AG20443 (cell line): ENCODE measurements around the gene CAPG.
A peak's percentile ranks its signal among the peaks of the same experiment; 100 is the strongest.
"Not testable (repeated sequence)": the region's sequence is repeated elsewhere in the genome, so short reads cannot be mapped to it uniquely, and the experiment has no call there.

Source experiments
- DNase-seq: peaks from one replicate; pipeline ENCODE4 v3.0.0; 2012; ENCODE audit warnings: low spot score, mixed read lengths

The CAPG gene

DNA sequence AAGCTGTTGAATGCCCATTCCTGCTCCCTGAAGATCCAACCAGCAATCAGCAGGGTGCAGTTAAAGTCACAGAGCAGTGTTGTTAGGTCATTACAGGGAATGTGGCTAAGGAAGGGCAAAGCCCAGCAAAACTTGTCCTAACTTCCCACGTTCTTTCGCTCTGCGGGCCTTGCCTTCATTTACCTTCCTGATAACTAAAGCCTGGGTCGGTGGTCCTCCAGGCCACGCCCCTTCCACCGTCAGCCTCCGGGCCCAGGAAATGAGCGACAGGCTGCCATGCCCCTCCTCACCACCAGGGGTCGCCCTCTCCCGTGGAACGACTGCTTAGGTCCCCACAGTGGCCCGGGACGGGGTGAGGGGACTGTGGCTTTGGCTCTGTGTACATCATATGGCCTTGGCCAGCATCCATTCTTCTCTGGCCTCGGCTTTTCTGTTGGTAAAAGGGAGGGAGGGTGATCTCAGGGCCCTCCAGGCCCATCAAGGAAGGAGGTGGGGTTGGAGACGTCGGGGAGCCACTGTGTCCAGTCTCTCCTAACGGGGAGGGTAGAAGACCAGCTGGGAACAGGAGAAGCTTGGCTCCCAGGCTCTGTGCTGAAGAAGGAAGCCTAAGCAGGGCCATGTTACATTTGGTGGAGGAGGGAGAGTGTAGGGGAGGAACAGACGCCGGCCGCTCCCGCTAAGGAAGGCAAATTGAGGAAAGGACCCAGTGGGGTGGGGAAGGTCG is 10.5 kb upstream of the CAPG start:
- peak; percentile 90 for DNase-seq

DNA sequence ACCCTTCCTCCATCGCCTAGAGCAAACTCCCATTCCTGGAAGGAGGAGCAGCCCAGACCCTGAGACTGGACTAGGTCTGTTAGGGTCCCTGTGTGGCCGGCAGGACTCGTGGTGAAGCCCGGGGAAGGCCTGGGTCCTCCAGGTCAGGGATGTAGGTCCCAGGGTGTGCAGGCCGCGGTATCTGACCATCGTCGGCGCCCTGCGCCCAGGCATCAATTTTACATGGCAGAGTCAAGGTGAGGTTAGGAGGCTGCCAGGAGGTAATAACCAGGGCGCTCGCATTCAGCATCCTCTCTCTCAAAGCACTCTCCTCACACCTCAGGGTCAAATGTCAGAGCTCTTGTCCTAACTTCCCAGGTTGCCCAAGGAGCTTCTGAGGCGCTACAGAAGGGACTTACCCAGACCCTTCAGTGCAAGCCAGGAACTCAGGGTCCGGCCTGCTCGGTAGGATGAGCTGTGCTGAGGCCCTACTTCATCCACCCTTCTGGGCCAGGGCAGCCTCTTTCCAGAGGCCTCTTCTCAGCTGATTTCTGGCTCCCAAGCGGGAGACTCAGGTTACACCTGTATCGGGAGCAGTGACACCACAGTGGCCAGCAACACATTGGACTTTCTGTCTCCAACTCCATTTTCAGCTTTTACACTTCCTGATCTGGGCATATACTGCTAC is 9.0 kb upstream of the CAPG start:
- no peak for DNase-seq

DNA sequence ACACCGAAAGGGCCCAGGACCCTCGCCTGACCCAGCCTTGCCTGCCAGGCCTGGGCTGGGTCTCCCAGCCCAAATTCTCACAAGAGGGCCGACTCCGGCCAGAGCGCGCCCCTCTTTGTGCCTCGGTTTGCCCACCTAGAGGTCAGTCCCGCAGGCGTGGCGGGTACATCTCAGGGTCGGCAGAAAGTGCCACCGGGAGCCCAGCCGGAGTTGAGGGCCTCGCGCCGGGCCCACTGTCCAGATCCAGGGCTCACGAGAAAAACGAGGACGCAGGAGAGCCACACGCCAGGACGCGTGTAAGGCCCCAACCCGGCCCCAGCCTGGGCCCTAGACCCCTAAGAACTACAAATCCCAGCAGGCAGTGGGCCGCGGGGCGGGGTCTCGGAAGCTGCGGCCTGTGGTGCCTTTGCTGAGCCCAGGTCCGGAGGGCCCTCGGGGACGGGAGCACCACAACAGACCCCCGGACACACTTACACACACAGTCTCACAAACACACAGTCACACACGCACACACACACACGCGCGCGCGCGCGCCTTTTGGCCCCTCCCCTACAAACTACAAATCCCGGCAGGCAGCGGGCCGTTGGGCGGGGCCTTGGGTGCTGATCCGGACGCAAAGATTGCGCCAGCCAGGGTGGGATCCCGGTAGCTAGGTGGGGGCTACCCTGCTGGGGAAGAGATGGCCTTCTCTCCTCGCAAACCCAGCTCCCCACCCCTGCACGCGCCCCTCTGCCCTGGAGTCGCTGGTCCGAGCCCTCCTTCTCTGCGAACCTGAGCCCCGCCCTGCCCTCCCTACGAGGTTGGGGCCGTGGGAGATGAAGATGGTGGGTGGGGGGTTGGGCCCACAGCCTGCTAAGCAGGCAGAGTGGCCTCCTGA is 8.2 kb upstream of the CAPG start, which contains the start of gene SH2D6:
Gene SH2D6 (plus strand): TSS at position 583 of the 877 bp plus-strand sequence. CDS start 10,752 bp downstream, outside the sequence.
- peak; percentile 92 for DNase-seq

DNA sequence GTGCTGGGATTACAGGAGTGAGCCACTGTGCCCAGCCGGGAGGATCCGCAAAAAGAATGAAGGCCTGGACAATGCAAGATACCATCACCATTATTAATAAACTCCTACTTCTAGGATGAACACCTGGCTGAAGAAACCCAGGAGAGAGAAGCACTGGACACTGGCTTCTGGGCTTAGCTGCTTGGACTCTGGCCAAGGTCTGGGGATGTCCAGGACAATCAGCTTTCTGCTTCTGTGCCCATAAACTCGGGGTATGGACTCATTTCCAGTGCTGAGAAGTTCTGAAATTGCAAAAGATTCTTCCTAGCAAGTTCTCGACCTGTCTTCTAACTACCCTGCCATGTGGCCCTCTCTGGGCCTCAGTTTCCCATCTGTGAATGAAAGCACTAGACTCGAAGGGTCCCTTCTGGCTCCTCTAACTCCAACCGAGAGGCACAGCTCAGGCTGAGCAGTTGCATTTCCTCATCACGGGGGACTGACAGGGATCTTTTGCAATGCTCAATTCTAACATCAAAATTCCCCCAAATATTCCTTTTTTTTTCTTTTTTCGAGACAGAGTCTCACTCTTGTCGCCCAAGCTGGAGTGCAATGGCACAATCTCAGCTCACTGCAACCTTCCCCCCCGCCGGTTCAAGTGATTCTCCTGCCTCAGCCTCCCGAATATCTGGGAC is 5.9 kb upstream of the CAPG start:
- no peak for DNase-seq

DNA sequence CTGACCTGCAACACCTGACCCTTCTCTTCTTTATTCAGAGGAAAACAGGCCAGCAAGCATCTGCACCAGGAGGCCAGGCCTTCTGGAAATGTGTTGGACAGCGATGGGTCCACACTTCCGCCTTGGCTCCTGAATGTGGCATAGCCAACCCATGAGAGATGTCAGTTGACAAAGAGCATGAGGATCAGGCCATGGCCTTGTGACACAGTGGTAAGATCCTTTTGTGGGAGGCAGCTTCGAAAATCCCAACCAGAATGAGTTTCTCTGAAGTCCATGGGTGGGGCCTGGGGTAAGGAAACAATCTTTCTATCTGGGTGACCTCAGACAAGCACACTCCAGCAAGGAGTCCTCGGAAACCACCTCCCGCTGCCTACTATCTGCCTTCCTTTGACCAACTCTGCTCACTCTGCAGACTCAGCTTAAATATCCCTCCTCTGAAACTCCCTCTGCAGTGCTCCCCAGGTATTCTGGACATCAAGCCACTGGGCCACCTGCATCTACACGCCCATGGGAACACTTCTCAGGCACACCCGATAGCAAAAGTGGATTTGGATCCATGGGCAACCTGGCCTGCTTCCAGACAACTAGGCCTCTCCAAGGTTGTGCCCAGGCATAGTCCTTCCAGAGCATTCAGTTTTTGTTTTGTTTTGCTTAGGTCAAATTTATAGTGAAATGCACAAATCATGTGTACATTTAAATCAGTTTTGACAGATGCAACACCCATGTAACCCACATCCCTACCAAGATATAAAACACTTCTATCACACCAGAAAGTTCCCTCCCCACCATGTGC is 4.8 kb upstream of the CAPG start:
- DNase-seq: no peak

DNA sequence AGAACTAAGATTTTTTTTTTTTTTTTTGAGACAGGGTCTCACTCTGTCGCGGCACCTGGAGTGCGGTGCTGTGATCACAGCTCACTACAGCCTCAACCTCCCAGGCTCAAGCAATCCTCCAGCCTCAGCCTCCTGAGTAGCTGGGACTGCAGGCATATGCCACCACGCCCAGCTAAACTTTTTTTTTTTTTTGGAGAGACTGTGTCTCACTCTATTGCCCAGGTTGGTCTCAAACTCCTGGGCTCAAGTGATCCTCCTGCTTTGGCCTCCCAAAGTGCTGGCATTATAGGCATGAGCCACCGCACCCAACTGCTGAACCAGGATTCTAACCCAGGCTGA is 4.2 kb upstream of the CAPG start:
- DNase-seq: not testable (repeated sequence)

DNA sequence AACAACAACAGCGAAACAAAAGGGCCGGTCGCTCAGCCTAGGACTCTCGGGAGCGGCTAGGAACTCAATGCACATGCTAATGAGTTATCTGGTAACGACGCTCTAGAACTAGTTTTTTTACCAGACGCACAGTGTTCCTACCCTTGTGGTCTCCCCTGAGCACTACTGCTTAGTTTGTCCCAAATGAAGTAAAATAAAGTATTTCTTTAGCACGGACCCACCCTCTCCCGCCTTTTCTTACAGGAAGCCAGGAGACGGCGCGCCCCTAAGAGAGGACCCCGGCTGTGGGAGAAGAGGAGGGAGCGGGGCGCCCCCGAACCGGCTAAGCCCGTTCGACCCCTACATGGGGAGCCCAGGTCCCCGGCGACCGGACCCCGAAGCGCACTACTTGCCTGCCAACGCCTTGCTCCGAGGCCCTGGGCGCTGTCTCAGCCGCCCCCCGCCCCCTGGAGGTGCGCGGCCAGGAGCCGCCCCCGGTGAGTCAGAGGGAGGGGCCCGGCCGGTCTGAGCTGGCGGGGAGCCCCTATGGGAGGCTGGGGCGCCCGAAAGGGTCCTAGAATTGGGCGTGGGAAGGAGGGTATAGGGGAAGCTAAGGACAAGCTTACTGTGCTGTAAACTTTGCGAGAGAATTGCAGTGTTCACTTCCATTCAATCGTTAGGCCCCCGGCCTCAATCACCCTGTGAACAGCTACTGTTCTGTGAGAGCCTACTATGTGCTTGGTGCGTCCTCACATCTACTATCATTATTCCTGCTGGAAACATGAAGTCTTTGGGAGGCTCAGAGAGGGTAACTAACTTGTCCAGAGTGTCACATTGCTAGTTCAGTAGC is 3.6 kb upstream of the CAPG start:
- DNase-seq: peak; percentile 87

DNA sequence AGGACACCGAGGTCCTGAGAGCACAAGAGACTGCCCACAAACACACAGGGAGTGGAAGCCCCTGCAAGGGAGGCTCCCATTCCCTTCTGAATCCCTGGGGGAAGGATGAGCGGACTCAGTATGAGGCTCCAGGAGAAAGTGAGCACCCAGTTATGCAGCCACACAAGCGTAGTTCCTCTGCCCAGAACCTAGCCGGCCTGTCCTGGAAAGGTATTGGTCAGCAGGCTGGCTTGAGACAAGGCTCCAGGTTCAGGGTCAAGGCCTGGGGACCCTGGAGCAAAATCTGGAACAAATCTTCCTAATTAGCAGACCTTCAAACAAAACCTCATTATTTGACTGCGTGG is 1.2 kb upstream of the CAPG start:
- DNase-seq: no peak

DNA sequence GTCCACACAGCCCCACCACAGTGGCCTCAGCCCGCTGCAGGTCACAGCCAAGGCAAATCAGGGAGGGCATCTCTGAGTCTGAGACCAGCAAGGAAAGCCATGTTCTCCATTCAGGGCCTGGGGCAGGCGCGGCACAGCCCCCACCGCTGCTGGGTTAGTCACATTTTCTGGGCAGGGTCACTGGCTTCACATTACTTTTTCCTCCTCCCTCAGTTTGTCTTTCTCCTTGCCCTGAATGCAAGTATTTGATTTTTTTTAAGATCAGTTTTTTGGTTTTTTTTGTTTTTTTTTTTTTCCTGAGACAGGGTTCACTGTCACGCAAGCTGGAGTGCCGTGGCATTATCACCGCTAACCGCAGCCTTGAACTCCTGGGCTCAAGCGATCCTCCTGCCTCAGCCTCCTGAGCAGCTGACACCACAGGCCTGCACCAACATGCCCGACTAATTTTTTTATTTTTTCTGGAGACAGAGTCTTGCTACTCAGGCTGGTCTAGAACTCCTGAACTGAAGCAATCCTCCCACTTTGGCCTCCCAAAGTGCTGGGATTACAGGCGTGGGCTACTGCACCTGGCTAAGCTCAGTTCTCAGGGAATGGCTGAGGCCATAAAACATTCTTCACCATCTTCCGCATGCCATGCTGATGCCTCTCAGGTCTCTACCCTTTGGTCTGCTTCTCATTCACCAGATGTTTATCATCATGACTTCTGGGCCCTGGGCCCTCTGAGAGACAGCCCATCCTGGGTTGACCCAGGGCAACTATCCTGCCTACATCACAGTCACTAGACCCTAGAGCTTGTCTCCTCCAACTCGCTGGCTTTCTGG is 628 bp upstream of the CAPG start:
- peak; percentile 54 for DNase-seq

DNA sequence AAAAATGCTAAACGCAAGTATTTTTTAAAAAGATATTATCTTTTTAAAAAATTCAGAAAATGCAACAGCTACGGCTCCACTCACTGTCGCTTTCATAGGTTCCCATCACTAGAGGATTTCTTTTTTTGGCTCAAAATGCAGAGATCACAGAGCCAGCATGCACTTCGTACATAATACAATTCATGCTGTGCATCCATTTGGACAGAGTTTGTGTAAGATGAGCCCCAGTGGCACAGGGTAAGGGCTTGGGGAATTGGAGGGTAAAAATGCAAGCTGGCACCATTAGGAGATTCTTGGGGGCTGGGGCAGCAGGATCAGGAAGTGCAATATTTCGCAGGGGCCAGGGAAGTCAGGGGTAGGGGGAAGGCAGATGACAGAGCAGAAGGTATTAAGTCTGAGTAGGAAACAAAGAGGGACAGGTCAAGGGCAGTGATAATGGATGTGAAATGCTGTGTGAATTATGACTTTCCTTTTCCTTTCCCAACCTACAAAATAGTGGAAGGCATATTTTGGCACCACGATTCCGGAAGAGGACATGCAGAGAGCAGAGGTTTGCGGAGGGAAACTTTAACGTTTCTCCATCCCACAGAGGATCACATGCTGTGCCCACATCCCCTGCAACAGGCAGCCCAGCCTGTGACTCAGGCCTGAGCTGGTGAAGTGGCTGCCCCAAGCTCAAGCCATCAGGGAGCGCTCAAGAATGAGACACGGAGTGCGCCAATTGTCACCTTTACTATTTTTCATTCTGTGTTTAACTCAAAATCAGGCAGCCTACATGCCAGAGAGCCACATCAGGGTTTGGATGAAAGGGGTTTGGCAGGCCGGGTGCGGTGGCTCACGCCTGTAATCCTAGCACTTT is 4.7 kb downstream of the CAPG start:
- peak; percentile 64 for DNase-seq

DNA sequence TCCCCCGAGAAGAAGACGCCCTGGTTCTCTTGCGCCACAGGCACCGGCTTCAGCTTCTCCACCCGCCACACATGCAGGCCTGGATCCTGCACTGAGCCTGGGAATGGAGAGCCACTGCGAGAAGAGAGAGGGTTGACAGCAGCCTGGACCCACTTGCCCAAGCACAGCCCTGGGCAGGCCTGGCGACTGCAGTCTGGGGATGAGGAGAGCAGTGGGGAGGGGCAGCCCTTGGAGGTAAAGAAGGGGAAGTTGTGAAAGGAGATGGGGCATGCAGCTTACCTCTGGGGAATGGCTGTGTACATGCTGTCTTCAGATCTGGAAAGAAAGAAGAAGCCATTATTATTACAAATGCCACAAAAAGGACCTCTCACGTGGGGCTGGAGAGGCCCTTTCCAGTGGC is 8.3 kb downstream of the CAPG start:
- no peak for DNase-seq

DNA sequence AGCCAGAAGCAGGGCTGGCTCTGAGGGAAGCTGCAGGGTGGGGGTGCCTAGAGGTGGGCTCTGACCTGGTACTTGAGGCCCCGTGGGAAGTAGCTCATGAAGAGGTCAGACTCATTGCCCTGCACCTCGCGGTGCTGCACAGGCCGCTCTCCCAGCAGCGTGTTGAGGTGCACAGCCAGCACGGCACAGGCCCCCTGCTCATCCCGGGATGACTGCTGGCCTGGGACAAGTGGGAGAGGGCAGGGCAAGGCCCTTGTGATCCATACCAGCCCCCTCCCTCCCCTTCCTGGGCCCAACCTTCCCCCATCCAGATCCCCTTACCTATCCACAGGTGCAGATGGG is 8.7 kb downstream of the CAPG start:
- DNase-seq: no peak

DNA sequence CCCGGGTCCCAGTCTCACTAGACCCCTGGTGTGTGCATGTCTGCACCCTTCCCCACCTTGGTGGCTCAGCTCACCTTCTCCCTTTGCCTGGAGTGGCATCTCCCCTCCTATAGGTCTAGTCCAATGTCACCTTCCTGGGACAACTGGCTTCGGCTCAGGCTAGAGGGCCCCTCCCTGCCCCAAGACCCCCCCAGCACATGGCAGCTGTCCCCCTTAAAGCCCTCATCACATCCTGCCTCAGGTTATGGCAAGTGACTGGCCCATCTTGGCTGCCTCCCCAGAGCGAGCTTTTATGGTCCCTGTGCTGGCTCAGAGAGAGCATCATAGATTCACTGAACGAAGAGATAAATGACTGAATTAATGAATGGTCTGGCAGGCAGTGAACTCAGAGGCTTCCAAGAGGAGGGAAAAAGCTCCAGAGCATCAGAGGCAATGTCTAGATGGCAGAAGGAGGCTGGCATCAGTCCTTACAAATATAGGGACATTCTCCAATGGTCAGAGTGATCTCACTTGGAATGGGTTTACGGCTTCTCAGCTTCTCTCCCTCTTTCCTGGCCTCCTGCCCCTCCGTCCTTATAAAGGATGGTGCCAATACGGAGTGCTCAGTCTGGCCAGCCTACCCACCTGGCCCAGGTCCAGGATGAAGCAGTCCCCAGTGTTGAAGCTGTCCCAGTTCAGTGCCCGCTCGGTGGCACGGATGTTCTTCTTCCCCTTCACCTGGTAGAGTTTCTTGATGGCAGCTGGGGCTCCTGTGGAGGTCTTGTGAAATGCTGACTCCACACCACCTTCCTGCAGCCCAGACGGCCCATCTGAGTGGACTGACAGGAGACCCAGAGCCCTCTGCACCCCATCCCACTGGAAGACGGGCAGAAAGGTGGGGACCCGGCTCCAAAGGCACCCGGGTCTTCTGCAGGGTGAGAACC is 9.4 kb downstream of the CAPG start:
- DNase-seq: no peak

DNA sequence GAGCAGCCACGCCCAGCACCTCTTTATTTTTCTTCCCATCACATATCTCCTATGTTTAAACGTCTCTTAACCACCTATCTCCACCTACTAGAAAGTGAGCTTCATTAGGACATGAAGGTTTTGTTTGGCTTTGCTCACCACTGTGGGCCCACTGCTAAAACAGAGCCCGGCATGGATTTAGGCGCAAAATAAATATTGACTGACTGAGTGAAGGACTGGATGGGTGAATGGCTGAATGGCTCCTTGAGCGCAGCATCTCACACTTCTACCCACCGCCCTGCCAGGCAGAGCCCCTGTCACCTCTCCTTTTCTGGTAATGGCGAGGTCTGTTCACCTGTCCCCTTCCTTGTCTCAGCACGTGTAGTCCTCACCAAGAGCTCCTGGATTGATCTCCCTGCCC is 10.1 kb downstream of the CAPG start:
- DNase-seq: no peak

DNA sequence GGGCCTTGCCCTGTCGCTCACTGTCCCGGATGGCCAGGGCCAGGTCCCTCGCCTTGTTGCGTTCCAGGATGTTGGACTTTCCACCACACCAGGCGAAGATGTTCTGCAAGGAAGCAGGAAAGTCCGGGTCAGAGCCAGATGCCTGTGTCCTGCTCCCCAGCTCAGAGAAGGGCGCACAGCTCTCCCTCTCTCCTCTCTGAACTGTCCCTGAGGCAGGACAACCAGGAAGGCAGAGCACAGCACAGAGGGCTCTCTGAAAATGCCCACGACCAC is 11.0 kb downstream of the CAPG start:
- no peak for DNase-seq

DNA sequence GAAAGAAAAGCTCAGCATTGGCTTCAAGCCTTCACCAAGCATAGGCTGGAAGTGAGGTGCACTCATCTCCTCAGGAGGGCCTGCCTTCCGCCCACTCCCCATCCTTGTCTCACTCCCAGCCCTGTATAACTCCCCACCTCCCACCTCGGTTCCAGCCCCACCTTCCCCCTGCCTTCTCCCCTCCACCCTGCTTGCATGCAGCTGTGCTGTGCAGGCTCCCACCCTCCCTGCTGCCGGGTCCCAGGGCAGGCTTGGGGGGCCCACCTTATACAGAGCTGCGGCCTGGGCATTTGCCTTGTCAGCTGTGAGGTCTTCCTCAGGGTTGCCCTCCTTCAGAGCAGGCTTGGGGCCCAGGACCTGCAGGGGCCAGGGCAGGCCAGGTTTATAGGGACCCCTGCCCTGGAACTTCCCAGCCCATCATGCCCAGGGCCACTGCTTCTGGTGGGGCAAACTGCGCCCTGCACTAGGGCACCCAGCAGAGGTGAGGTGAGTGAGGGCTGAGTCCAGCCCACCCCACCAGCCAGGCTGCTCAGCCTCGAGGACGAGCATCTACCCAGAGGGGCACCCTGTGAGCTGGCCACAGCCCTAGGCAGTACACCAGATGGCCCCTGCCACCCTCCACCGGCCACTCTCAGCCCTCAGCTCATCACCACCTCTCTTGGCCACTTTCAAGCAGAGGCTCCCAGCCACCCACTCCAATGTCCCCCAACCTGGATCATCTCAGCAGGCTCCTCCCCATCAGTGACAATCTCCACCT is 11.6 kb downstream of the CAPG start:
- no peak for DNase-seq

DNA sequence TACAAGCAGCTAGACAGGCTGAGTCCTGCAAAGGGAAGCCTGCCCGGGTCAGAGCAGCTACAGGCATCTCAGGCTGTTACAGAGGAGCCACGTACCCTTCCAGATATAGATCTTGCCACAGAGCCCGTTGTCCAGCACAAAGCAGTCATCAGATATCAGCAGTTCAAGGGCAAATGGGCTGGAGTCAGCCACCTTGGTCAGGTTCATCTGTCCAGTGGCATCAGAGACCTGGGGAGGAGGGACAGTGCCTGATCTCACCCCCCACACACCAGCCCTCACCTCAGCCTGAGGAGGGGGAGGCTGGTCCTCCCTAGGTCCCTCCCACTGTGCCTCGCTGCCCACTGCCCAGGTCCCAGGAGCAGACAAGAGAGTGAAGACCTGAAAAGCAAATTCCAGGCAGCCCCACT is 12.2 kb downstream of the CAPG start:
- DNase-seq: no peak
